SJSA1 (cell line): ENCODE data around the gene SLC25A19. TPM values are rescaled to one million over a fixed set of nuclear protein-coding genes. Genes with fewer than 3 reads are reported as not detected.
A peak's percentile ranks its signal among the peaks of the same experiment; 100 is the strongest.

Experiments used
- DNase-seq, 2 experiments: peaks; one replicate each; pipeline ENCODE4 v3.0.0-alpha.2; 2015 to 2020; ENCODE audit warnings: low spot score in 2 of 2, low read depth in 1 of 2
- H3K27ac ChIP-seq: fragments of 250-450 bp; sonication (Bioruptor Pico); 2 replicates; pipeline ENCODE4 v1.5.1; 2020; ENCODE audit warnings: mild to moderate bottlenecking, moderate library complexity
- H3K27me3 ChIP-seq: fragments of 250-450 bp; sonication (Bioruptor Pico); replicated peaks from 2 replicates; pipeline ENCODE4 v1.5.1; 2020; ENCODE audit warnings: mild to moderate bottlenecking, moderate library complexity
- H3K36me3 ChIP-seq: fragments of 250-450 bp; sonication (Bioruptor Pico); 2 replicates; pipeline ENCODE4 v1.5.1; 2020; ENCODE audit warnings: mild to moderate bottlenecking
- H3K4me1 ChIP-seq: fragments of 250-450 bp; sonication (Bioruptor Pico); replicated peaks from 2 replicates; pipeline ENCODE4 v1.6.1; 2021; ENCODE audit warnings: mild to moderate bottlenecking
- H3K4me3 ChIP-seq: fragments of 250-450 bp; sonication (Bioruptor Pico); 2 replicates; pipeline ENCODE4 v1.5.1; 2020; ENCODE audit warnings: mild to moderate bottlenecking
- H3K9me3 ChIP-seq: fragments of 250-450 bp; sonication (Bioruptor Pico); replicated peaks from 2 replicates; pipeline ENCODE4 v1.5.1; 2020; ENCODE audit warnings: mild to moderate bottlenecking
- total RNA-seq: library from RNA; depleted of rRNA; stranded (reverse); fragments of >200 nt; shearing (Covaris generic); gene quantifications from 2 replicates; pipeline ENCODE4 v1.2.3, GENCODE V29; 2014; rRNA removed

Gene SLC25A19
- total RNA-seq, 1 experiment from 2014 or later: 8.5 TPM

DNA sequence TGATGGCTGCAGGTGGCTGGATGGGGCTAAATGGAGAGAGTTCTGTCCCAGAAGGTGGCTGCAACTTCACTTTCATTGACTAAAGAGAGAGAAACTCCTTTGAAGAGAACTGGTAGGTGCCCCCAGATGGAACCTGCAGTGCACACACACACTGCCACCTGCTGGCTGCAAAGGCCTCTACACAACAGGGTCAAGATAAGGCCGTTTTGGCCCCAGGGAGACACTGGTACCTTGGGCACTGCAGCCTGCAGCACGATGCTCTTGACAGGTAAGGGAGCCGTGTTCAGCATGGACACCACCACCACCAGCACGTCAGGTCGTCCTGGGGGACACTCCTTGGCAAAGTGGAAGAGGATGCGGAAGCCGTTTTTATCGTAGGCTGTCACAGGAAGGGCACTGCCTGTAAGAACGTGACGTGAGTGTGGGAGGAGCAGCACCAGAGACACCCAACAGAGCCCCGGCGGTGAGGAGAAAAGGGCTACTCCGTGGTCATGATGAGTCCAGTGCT, 50.5 kb downstream of the SLC25A19 start:
- Histone ChIP-seq H3K36me3 (peaks cover 100% of the 10 kb centered on the region), H3K4me1 (no peaks in the 10 kb centered on the region), H3K27me3 (no peaks in the 10 kb centered on the region), H3K4me3 (no peak overlapping the region), H3K27ac (no peak overlapping the region), H3K9me3 (no peaks in the 10 kb centered on the region)
- DNase-seq: peak; percentile 63 to 77

DNA sequence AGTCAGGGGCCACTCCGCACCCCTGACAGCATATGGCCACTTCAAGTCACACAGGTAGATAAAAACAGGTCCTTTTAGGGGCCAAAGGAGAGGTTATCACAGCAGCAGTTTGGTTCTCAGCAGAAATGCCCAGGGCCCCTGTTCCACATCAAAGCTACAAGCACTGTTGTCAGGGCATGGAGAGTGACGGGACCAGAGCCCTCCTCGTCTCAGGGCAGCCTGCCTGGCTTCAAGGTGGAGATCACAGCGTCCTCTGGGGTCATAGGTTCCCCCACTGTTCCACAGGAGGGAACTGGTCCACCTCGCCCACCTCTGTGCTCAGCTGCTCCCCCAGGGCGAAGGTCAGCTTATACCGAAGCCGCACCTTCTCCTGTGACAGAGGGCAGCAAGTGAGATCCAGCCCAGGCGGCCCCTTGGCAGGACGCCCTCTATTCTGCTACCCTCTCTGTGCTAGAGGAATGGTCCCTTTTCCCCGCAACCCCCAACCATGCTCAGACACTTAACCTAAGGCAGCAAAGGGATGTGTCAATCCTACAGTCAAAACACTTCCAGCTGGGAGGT, 51.1 kb downstream of the SLC25A19 start:
- Histone ChIP-seq H3K9me3 (no peaks in the 10 kb centered on the region), H3K4me3 (no peak overlapping the region), H3K36me3 (peaks cover 99% of the 10 kb centered on the region), H3K27ac (no peak overlapping the region), H3K4me1 (no peaks in the 10 kb centered on the region), H3K27me3 (no peaks in the 10 kb centered on the region)
- DNase-seq: no peak

DNA sequence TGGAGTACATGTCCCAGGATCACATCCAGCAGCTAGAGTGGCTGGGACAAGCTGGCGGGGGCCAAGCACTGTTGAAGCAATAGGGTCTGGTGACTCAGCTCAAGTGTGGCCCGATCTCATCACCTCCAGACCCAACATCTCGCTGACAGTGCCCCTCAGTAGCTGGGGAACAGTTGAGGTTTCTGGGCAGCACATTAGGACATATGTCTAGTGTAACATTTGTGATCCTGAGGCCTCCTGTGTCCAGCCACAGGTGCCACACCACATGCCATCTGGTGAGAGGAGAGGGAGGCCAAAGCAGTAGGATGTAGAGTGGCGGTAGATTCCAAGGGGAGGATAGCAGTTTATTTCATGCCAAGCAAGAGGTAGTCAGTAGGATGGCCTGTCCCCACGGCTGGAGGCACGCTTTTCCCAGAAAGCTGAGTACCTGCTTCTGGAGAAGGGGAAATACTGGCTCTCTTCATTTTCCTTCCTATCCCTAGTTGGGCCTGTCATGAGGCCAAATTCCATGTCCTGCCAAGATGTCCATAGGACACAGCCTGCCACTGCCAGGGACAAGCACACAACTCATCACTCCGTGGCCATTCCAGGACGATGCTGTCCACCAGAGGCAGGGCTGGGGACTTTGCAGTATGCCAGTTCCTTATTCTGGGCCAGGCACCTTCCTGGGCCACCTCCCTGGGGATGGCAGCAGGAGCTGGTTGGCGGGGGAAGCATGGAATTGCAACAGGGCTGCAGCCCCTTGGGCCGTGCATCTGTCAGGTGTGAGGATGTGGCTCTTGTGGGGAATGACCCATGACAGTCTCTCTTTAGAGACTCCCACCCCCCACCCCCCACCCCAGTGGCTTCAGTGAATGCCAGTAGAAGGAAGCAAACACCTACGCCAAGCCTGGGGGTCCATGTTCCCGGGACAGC, 51.9 kb downstream of the SLC25A19 start:
- Histone ChIP-seq H3K27ac (no peak overlapping the region), H3K9me3 (no peaks in the 10 kb centered on the region), H3K27me3 (no peaks in the 10 kb centered on the region), H3K4me3 (no peak overlapping the region), H3K36me3 (peaks cover 99% of the 10 kb centered on the region), H3K4me1 (no peaks in the 10 kb centered on the region)
- DNase-seq: no peak

DNA sequence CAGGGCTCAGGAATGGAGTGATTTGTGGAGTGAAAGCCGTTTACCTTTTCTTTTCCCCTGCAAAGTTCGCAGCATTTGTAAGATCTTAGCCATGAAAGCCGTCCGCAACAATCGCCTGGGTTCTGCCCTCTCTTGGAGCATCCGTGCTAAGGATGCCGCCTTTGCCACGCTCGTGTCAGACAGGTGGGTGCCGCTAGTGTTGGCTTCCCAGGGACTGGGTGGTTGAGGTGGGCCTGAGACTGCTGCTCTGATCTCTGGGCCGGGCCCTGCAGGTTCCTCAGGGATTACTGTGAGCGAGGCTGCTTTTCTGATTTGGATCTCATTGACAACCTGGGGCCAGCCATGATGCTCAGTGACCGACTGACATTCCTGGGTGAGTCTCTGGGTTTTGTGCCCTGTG, 56.4 kb downstream of the SLC25A19 start:
- H3K4me1 ChIP-seq: no peaks in the 10 kb centered on the region
- no peak overlapping the region for H3K4me3 ChIP-seq
- no peak overlapping the region for H3K27ac ChIP-seq
- peaks cover 99% of the 10 kb centered on the region for H3K36me3 ChIP-seq
- no peaks in the 10 kb centered on the region for H3K27me3 ChIP-seq
- DNase-seq: no peak
- no peaks in the 10 kb centered on the region for H3K9me3 ChIP-seq

DNA sequence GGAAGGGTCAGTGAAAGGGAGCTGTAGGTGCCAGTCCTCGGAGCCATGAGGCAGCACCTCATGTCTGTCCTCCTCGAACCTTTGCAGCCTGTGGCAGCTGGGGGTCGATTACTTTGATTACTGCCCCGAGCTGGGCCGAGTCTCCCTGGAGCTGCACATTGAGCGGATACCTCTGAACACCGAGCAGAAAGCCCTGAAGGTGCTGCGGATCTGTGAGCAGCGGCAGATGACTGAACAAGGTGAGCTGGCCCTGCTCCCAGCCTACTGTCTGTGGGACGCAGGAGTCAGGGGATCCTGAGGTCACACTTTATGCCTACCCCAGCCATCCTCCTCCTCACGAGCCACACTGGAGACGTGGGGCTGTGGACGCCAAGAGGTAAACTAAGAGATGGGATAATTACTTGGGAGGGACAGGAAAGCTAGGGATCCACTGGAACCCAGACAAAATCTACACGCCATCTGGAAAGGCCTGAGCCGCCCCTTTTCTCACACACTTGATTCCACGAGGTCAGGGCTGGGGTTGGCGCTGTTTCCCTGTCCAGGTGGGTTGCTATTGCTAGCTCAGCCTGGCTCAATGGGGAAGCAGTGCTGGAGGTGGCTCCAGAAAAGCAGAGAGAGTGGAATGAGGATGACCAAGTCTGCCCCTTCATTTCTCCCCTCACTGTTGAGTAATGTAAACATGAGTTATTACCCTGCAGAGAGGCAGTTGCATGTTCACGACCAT, 57.3 kb downstream of the SLC25A19 start:
- DNase-seq: no peak
- Histone ChIP-seq H3K27me3 (no peaks in the 10 kb centered on the region), H3K4me1 (no peaks in the 10 kb centered on the region), H3K27ac (no peak overlapping the region), H3K36me3 (peaks cover 97% of the 10 kb centered on the region), H3K4me3 (no peak overlapping the region), H3K9me3 (no peaks in the 10 kb centered on the region)

DNA sequence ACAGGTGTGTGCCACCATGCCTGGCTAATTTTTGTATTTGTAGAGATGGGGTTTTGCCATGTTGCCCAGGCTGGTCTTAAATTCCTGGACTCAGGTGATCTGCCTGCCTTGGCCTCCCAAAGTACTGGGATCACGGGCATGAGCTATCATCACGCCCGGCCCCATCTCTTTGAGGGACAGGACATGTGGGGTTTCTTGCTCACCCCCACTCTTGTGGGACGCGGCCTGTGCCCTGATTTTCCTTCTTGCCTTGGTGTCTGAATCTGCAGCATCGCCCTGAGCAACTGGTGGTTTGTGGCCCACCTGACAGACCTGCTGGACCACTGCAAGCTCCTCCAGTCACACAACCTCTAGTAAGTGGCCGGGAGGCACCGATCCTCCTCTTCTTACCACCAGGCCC, 58.2 kb downstream of the SLC25A19 start:
- DNase-seq: no peak
- H3K27ac ChIP-seq: no peak overlapping the region
- no peaks in the 10 kb centered on the region for H3K4me1 ChIP-seq
- H3K4me3 ChIP-seq: no peak overlapping the region
- peaks cover 97% of the 10 kb centered on the region for H3K36me3 ChIP-seq
- H3K27me3 ChIP-seq: no peaks in the 10 kb centered on the region
- H3K9me3 ChIP-seq: no peaks in the 10 kb centered on the region

DNA sequence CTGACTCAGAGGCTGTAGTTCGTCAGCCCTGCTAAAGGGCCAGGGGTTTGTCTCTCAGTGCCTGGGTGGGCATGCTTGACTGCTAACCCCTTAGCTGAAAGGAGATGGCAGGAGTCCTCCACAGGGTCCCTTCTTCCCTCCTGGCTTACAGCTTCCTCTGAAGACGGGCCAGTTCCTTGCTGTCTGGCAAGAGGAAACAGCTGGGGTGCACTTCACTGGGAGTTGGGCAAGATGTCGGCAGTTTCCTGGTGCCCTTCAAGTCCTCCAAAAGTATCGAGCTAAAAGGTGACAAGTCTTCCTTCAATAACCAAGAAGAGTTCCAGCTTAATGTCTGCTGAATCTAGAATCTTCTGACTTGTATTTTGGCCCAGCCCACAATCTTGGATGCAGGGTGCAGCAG, 60.4 kb downstream of the SLC25A19 start:
- Histone ChIP-seq H3K27ac (no peak overlapping the region), H3K4me3 (no peak overlapping the region), H3K36me3 (peaks cover 97% of the 10 kb centered on the region), H3K27me3 (no peaks in the 10 kb centered on the region), H3K4me1 (no peaks in the 10 kb centered on the region), H3K9me3 (no peaks in the 10 kb centered on the region)
- no peak for DNase-seq

DNA sequence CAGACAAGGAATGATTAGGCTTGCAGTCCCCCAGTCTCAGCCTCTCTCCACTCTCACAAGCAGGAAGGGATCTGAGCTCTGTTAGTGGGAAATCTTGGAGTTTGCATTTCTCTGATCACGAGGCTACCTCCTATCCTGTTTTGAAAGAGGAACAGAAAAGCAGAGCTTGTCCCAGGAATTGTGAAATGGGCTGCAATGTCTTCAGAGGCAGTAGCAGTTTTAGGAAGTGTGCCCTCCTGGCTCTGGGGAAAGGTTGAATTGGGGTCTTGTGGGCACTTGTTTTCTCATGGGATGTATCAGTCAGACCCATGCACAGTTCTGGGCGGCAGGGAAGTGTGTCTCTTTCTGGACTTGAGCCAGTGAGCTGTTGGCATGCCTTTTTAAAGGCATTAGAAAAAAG, 60.9 kb downstream of the SLC25A19 start:
- Histone ChIP-seq H3K4me1 (no peaks in the 10 kb centered on the region), H3K27ac (no peak overlapping the region), H3K36me3 (peaks cover 98% of the 10 kb centered on the region), H3K4me3 (no peak overlapping the region), H3K9me3 (no peaks in the 10 kb centered on the region), H3K27me3 (no peaks in the 10 kb centered on the region)
- DNase-seq: no peak

DNA sequence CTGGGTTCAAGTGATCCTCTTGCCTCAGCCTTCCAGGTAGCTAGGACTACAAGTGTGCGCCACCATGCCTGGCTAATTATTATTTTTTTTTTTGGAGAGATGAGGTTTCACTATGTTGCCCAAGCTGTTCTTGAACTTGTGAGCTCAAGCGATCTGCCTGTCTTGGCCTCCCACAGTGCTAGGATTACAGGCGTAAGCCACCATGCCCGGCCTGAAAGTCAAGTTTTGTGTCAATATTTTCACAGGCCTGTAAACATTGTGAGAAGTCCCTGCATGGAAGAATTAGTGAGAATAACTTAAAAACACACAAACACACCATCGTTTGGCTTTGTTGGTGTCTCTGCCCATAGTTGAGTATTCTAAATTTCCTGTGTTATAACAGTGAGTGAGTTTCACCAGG, 61.5 kb downstream of the SLC25A19 start:
- Histone ChIP-seq H3K4me1 (no peaks in the 10 kb centered on the region), H3K9me3 (no peaks in the 10 kb centered on the region), H3K27me3 (no peaks in the 10 kb centered on the region), H3K36me3 (peaks cover 98% of the 10 kb centered on the region), H3K4me3 (no peak overlapping the region), H3K27ac (no peak overlapping the region)
- DNase-seq: no peak

DNA sequence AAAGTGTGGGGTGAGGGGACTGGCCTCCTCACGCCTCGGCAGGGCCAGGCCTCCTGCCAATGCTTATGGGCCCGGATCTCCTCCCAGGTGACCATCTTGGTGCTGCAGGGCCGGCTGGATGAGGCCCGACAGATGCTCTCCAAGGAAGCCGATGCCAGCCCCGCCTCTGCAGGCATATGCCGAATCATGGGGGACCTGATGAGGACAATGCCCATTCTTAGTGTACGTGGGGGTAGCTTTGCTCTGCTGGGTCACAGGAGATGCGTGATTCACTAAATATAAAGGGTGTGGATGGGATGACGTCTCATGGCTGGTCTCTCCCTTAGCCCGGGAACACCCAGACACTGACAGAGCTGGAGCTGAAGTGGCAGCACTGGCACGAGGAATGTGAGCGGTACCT, 64.2 kb downstream of the SLC25A19 start:
- Histone ChIP-seq H3K4me3 (no peak overlapping the region), H3K27me3 (no peaks in the 10 kb centered on the region), H3K36me3 (peaks cover 96% of the 10 kb centered on the region), H3K4me1 (no peaks in the 10 kb centered on the region), H3K9me3 (no peaks in the 10 kb centered on the region), H3K27ac (no peak overlapping the region)
- DNase-seq: no peak

Other genes with a start within 250 kb of the SLC25A19 start
- gene ATP5PD, start 242.5 kb downstream of the SLC25A19 start, total RNA-seq: 601 and 1,079 TPM in 2 replicates
- 24.4 and 28.6 TPM in 2 replicates for gene KCTD2, start 242.2 kb downstream of the SLC25A19 start, total RNA-seq
- 0.50 and 0.71 TPM in 2 replicates for gene SLC16A5, start 201.5 kb downstream of the SLC25A19 start, total RNA-seq
- 5.3 and 6.6 TPM in 2 replicates for gene ARMC7, start 179.5 kb downstream of the SLC25A19 start, total RNA-seq
- gene NT5C, start 157.7 kb downstream of the SLC25A19 start, total RNA-seq: 130 and 136 TPM in 2 replicates
- gene JPT1, start 134.9 kb downstream of the SLC25A19 start, total RNA-seq: 340 and 870 TPM in 2 replicates
- gene SUMO2, start 106.5 kb downstream of the SLC25A19 start, total RNA-seq: 177 and 212 TPM in 2 replicates
- gene NUP85, start 83.8 kb downstream of the SLC25A19 start, total RNA-seq: 75.1 and 110 TPM in 2 replicates
- gene GGA3, start 27.8 kb downstream of the SLC25A19 start, total RNA-seq: 13.1 and 13.8 TPM in 2 replicates
- 91.5 and 113 TPM in 2 replicates for gene MRPS7, start 27.6 kb downstream of the SLC25A19 start, total RNA-seq
- 8.5 and 10.7 TPM in 2 replicates for gene MIF4GD, start 18.2 kb downstream of the SLC25A19 start, total RNA-seq
- gene GRB2, start 116.2 kb upstream of the SLC25A19 start, total RNA-seq: 200 and 449 TPM in 2 replicates
- gene TMEM94, start 167.2 kb upstream of the SLC25A19 start, total RNA-seq: 62.9 and 109 TPM in 2 replicates
- 14.2 and 19.7 TPM in 2 replicates for gene CASKIN2, start 226.1 kb upstream of the SLC25A19 start, total RNA-seq
- 54.0 and 78.4 TPM in 2 replicates for gene TSEN54, start 227.1 kb upstream of the SLC25A19 start, total RNA-seq
- gene LLGL2, start 236.3 kb upstream of the SLC25A19 start, total RNA-seq: 5.8 and 6.6 TPM in 2 replicates